Measurements from ENCODE around the gene SGTA. TPM values are rescaled to one million over a fixed set of nuclear protein-coding genes. Genes with fewer than 3 reads are reported as not detected.

The SGTA gene
- total and polyA plus RNA-seq, 9 of the 15 experiments (the other 6 are each of a cell fraction or from before 2014, with no cell fraction given), result 1.4 to 110 (median 49.9) TPM

- H3K9me1 ChIP-seq (ENCODE audit: control insufficient read depth, insufficient read depth, low read length), result no peaks in the 10 kb centered on the region
- intact Hi-C loops (cut with micrococcal nuclease), result no loop called here
These were observed 62.9 kb downstream of the SGTA start for GRCh38 chr19:2719920-2720776.

More at GRCh38 chr19:2719920-2720776, 62.9 kb downstream of the SGTA start:
- Histone ChIP-seq H3K79me2 (ENCODE audit: control insufficient read depth, insufficient read depth, low read length) (no peaks in the 10 kb centered on the region), H2AFZ (ENCODE audit: low read depth, low read length) (no peak overlapping the region), H3K27me3 (ENCODE audit: control insufficient read depth in 2 of 2, insufficient read depth in 2 of 2, low read length in 2 of 2) (no peaks in the 10 kb centered on the region), H3K9me3 (replicated peaks; ENCODE audit: control insufficient read depth, insufficient read depth, low read depth, low read length) (0 out of 2 replicates have a peak, but pooled peaks cover 4% of the 10 kb centered on the region), H4K20me1 (replicated peaks; ENCODE audit: control insufficient read depth, insufficient read depth, low read length) (no peaks in the 10 kb centered on the region), H3K27ac (ENCODE audit: extremely low read depth, low read depth, low read length) (no peak overlapping the region), H3K4me2 (ENCODE audit: insufficient read depth, low read length) (no peak overlapping the region), H3K4me3 (peak overlapping the region; percentile 42), H3K9ac (ENCODE audit: insufficient read depth in 1 of 2, low read depth in 2 of 2, low read length in 2 of 2) (peak overlapping the region in 1 of 2 experiments; percentile 90; a peak in 2 of 4 replicates), H3K36me3 (ENCODE audit: control insufficient read depth, insufficient read depth, low read length) (no peaks in the 10 kb centered on the region), H3K4me1 (replicated peaks in 1 of 2; ENCODE audit: control insufficient read depth in 2 of 2, insufficient read depth in 2 of 2, low read length in 2 of 2) (peaks cover 17 to 56% of the 10 kb centered on the region in 2 experiments)
- DNase-seq (ENCODE audit: extremely low read depth in 1 of 4, low spot score in 3 of 4) (no peak), FAIRE-seq (no peak), ATAC-seq (no peak)
- TF ChIP-seq TSC22D4 (tag; IDR thresholded peaks at IDR 0.05) (no peak), ZBTB26 (CRISPR knock-in tag; IDR thresholded peaks at IDR 0.05) (no peak), MYC (IDR thresholded peaks at IDR 0.05; ENCODE audit: low read depth, low read length) (no peak), MYC (CRISPR knock-in tag; IDR thresholded peaks at IDR 0.05; ENCODE audit: borderline replicate concordance, low read depth) (no peak), RHOXF2B (CRISPR knock-in tag; conservative IDR thresholded peaks at IDR 0.05) (no peak), NFYB (IDR thresholded peaks at IDR 0.05; ENCODE audit: extremely low read depth, insufficient read length) (peak; percentile 31), PBX2 (CRISPR knock-in tag; IDR thresholded peaks at IDR 0.05; ENCODE audit: low read depth) (no peak), PBX2 (tag; conservative IDR thresholded peaks at IDR 0.05; ENCODE audit: low read depth) (no peak), ZBTB33 (CRISPR knock-in tag; IDR thresholded peaks at IDR 0.05) (peak; percentile 53; the same call in 1 of the 2 replicates), CCNT2 (IDR thresholded peaks at IDR 0.05; ENCODE audit: borderline replicate concordance, extremely low read depth, insufficient read length, low read depth, low read length) (no peak), ZNF668 (CRISPR knock-in tag; IDR thresholded peaks at IDR 0.05) (no peak), ZBTB7A (IDR thresholded peaks at IDR 0.05; ENCODE audit: borderline replicate concordance, control insufficient read depth, low read depth, low read length) (peak; percentile 60; the same call in 1 of the 2 replicates), ZNF79 (CRISPR knock-in tag; IDR thresholded peaks at IDR 0.05; ENCODE audit: low read depth) (no peak), CBFA2T2 (conservative IDR thresholded peaks at IDR 0.05) (no peak)
- POLR2A ChIA-PET, result no interaction called here
- CTCF ChIA-PET (ENCODE audit: low intra/inter-chr PET ratio), result no interaction called here
- BruUV-seq (replicated peaks), result no TSS peak
- 61% methylated on average over 22 of the region's 37 CpGs for WGBS (ENCODE audit: insufficient coverage, low coverage, missing lambda C conversion rate)
- in situ Hi-C loops (cut with MboI), result no loop called here

Data from K562 (cell line).